Measurements from ENCODE around the gene MED16. TPM values are rescaled to one million over a fixed set of nuclear protein-coding genes. Genes with fewer than 3 reads are reported as not detected.

MED16 gene
- total RNA-seq, 1 donor from 2014 or later: 53.5 TPM

DNA sequence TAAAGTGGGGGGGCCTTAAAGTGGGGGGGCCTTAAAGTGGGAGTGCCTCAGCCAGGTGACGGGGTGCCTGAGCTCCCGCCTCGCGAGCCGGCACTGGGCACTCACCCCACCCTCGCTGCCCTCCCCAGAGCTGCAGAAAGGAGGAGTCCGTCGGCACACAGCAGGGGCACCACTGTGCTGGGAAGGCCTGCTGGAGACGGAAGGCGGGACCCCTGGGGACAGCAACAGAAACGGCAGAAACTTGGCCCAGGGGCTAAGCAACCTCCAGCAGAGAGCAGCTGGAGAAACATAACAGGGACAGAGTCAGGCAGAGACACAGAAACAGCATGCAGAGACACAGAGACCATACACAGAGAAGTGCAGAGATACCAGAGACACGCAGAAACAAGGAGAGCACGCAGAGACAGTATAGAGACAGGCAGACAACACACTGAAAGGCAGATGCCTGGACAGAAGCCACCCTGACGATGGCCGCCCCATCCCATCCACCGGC is 25.6 kb downstream of the MED16 start:
- DNase-seq (ENCODE audit: low read depth): no peak
- H3K4me3 ChIP-seq (ENCODE audit: low read depth, low read length): no peak overlapping the region
- no peak for TF ChIP-seq CTCF (conservative IDR thresholded peaks at IDR 0.05; ENCODE audit: low read depth, low read length)

GRCh38 chr19:866769-867300 is 26.2 kb downstream of the MED16 start:
- no peak for TF ChIP-seq CTCF (conservative IDR thresholded peaks at IDR 0.05; ENCODE audit: low read depth, low read length)
- H3K4me3 ChIP-seq (ENCODE audit: low read depth, low read length): no peak overlapping the region
- no peak for DNase-seq (ENCODE audit: low read depth)

DNA sequence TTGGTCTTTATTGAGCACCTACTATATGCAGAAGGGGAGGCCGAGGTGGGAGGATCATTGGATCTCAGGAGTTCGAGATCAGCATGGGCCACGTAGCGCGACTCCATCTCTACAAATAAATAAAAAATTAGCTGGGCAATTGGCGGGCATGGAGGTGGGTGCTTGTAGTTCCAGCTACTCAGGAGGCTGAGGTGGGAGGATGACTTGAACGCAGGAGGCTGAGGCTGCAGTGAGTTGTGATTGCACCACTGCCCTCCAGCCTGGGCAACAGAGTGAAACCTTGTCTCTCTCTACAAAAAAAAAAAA is 29.7 kb downstream of the MED16 start:
- H3K4me3 ChIP-seq (ENCODE audit: low read depth, low read length): no peak overlapping the region
- no peak for DNase-seq (ENCODE audit: low read depth)
- no peak for TF ChIP-seq CTCF (conservative IDR thresholded peaks at IDR 0.05; ENCODE audit: low read depth, low read length)

GRCh38 chr19:862581-863314 is 30.2 kb downstream of the MED16 start:
- no peak for TF ChIP-seq CTCF (conservative IDR thresholded peaks at IDR 0.05; ENCODE audit: low read depth, low read length)
- no peak overlapping the region for H3K4me3 ChIP-seq (ENCODE audit: low read depth, low read length)
- DNase-seq (ENCODE audit: low read depth): no peak

GRCh38 chr19:861756-862580 is 31.0 kb downstream of the MED16 start:
- no peak for DNase-seq (ENCODE audit: low read depth)
- no peak overlapping the region for H3K4me3 ChIP-seq (ENCODE audit: low read depth, low read length)
- TF ChIP-seq CTCF (conservative IDR thresholded peaks at IDR 0.05; ENCODE audit: low read depth, low read length): no peak

- no peak overlapping the region for H3K4me3 ChIP-seq (ENCODE audit: low read depth, low read length)
- TF ChIP-seq CTCF (conservative IDR thresholded peaks at IDR 0.05; ENCODE audit: low read depth, low read length): no peak
- no peak for DNase-seq (ENCODE audit: low read depth)
These were observed 31.7 kb downstream of the MED16 start for GRCh38 chr19:861141-861755.

Measured in epithelial cell of proximal tubule (primary cell).